Activated T-cell treated with anti-CD3 and anti-CD28 coated beads, Interleukin-2, amount 50 U/mL, for 1 hour (primary cell): ENCODE measurements around the gene DPP6.

Experiments used
- DNase-seq: peaks from one replicate; pipeline ENCODE4 v3.0.0-alpha.2; 2020

Gene DPP6

DNA sequence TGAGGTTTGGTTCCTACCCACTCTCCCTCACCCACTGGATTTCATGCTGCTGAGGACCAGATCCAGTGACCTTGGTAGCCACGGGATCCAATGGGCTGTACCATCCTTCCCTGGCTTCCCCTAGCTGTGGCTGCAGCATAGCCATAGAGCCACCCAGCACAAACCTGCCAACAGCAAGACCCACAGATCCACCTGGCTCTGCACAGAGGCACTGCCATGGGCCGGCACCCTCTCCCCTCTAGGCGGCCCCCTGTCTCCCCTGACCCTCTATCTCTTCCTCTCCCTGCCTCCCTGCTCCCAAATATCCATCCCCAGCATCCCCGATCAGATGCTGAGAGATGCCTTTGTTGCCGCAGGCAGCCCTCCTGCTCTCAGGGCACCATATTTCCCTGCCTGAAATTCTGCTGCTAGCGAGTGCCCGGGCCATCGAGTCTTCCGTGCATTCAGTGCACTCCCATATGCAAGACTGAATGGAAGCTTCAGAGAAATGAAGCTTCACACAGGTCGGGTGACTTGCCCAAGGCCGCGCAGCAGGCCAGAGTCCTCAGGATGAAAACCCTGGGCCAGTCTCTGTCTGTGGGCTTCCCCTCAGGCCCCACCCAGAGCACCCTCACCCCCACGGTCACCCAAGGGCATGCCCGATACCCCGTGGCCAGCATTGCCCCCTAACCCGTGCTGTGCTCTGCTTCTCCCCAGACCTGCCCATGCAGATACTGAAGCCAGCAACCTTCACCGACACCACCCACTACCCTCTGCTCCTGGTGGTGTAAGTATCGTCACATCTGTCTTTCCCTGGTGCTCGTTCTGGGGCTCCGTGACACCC, 819.9 kb downstream of the DPP6 start:
- DNase-seq, result no peak

DNA sequence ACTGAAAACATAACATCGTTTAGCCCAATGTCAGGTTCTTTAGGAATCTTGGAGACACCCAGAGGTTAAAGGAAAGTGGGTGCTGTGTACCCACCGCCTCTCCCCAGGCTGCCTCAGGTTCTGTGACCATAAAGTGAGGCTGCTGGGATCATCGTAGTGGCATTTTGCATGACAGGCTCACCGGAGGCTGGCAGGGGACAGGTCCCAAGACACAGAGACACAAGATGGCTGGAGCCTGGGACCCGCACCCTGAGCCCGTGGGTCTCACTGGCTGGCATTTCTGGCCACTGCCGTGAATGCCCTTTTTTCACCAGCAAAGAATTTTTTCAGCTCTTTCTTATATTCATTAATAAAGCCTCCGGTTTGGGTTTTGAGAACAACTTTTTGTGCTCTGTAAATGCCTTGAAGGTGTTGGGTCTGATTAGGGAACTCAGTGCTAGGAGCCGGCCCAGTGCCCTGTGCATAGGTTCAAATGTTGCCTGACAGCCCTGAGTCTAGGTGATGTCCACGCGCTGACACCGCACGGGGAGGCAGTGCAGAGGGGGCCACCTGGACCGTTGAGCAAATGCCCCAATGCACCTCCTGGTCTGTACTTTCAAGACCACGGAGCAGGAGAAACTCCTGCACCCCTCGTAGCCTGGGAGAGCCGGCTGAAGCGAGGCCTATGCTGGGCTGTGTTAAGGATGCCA, 820.8 kb downstream of the DPP6 start:
- no peak for DNase-seq

DNA sequence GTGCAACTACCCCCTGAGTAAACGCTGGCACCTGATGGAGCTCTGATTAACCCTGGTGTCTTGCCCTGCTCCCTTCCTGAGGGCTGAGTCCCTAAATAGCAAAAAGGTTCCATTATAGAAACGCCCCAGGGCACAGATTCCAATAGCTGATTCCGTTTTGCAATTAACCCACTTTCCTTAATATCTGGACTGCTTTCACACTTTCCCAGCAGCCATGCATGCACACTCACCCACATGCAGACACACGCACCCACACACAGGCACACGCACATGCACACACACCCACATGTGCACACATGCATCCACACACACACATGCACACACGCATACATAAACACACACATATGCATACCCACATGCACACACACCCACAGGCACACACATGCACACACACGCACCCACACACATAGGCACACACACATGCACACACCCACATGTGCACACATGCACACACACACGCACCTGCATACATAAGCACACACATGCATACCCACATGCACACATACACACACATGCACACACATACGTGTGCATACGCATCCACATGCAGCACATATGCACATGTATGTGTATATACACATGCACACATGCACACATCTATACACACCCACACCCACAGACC, 821.4 kb downstream of the DPP6 start:
- DNase-seq, result no peak

DNA sequence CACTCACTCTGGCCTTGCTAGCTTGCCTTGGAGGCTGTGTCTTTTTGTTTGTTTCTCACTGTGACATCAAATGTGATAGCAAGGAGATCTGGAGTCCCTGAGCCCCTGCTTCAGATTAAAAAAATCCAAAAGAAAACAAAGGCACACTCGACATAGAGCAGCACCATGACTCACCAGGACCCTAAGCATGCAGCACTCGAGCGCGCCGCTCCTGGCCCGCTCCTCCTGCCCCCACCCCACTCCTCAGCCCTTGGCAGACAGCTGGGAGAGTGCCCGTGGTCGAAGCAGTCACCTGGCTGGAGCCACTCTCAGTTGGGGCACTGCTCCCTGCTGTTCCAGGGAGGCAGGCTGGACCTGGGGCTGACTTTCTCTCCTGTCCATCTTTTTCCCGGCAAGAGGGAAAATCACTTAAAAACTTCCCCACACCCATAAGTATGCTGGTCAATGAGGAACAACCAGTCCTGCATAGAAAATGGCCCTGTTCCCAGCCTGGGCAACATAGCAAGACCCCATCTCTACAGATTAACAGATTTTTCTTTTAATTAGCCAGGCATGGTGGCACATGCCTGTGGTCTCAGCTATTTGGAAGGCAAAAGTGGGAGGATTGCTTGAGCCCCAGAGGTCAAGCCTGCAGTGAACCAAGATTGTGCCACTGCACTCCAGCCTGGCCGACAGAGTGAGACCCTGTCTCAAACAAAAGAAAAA, 822.4 kb downstream of the DPP6 start:
- DNase-seq, result no peak

DNA sequence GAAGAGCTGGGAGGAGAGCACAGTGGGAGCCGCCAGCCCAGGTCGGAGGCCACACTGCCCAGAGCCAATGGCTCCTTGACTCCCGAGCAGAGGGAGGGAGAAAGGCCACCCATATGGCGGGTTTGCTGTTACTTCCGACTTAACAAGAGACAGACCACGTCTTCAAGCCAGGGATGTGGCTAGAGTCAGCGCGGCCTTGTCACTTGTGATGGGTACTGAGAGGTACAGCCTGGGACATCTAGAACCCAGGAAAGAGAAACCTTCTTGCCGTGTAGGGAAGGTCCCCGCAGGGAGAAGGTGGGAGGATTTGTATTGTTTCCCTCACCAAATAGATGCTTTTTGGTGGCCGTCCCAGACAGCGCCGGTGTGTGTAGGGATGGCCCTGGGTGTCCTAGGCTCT, 823.1 kb downstream of the DPP6 start:
- no peak for DNase-seq

DNA sequence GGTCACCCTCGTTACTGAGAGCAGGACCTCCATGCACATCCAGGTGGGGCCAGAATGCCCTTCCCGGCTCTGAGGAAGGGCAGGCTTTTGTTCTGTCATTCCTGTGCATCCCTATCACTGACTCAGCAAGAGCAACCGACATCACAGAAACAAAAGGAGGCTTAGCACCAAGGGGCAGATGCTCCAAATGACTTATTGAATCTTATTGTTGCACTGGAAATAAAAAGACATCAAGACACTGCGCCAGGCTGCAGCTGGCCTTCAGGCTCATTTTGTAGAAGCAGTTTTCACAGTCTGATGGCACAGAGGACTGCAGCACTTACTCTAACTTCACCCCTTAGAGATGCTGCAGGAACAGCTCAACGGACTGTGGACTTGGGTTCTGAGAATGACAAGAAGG, 824.3 kb downstream of the DPP6 start:
- no peak for DNase-seq

DNA sequence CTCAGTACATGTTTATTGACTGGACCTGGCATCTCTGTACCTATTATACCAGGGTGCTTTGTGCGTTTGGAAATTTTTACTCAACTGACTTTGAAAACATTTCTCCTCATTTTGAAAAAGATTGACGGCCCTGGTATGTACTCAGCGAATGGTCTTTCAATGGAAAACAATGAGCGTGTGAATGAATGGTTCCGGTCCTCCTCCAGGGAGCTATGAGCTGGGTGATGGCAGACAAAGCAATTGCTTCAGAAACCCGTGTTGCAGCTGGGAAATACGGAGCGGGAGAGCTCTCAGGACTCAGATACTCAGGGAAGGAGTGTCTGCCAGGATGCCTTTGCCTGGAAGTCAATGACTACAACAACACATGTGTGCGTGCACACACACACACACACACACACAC, 824.8 kb downstream of the DPP6 start:
- DNase-seq, result no peak

DNA sequence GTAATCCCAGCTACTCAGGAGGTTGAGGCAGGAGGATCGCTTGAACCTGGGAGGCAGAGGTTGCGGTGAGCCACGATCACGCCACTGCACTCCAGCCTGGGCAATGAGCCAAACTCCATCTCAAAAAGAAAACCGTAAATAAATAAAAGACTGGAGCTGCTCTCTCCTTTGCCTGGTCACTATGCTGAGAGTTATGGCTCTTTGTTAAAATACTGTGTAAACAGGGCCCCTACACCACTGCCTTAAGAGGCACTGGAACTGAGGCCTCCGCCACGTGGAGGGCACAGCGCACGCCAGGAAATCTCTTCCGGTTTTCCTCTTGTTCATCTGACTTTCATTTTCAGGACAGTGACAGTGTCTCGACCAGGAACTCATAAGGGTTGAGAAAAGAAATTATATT, 827.4 kb downstream of the DPP6 start:
- DNase-seq, result no peak

DNA sequence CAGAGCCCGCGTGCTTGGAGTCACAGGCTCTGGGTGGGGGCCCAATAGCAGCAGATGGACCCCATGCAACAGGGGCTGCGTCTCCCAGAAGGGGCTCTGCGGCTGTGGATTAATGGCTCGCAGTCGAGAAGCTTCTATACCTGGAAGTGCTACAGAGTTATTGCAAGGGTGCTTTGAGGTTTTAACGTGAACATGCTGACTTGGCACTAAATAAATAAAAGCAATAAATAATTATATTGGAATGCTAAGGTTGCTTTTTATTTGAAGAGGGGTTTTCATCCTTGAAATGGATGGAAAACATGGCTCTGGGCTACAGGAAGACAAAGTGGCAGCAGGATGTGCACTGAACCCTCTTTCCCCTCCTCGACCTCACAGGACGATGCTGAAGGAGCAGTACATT, 828.3 kb downstream of the DPP6 start:
- DNase-seq, result no peak

DNA sequence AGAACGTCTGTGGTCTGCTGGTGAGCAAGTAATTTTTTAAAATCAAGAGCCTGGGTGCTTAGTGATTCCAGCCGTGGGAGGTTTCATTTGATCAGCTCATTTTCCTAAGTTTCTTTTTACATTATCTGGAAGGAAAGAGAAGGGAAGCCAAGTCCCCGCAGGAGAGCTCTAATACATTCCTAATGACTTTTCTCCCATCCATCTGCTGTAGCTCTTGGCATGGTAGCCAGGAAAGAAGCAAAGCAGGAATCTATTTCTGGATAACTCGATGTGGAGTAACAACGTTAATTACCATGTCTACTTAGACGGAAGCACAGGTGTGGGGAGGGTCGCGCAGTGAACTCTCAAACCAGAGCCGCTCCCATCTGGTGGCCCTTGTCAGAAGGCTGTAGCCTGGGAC, 828.8 kb downstream of the DPP6 start:
- no peak for DNase-seq

DNA sequence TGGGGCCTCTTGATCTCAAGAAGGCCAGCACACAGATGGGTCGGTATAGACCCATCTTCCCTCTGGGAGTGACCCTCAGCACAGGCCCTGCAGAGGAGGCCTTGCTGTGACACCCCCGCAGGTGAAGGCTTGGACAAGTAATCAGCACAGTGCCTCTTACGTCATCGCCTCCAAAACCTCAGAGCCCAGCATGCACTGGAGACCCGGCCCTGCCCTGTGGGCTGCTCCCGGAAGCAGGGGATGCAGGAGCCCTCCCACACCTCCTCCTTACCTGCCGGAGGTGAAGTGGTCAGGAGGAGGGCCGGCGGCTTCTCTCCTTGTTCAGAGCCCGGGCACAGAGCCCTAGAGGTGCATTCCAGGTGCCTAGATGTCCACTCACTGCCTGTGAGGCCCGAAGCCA, 829.3 kb downstream of the DPP6 start:
- no peak for DNase-seq

DNA sequence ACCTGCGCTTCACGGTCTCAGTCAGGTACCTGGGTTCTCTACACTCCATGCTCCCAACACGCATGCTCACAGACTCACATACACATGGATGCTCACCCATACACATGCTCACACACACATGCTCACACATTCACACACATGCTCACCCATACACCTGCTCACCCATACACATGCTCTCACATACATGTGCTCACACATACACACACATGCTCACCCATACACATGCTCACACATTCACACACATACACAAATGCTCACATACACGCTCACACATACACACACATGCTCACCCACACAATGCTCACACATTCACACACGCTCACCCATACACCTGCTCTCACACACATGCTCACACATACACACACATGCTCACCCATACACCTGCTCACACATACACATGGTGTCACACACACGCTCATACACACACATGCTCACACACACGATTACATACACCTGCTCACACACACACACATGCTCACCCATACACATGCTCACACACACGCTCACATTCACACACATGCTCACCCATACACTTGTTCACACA, 830.8 kb downstream of the DPP6 start:
- DNase-seq, result no peak

DNA sequence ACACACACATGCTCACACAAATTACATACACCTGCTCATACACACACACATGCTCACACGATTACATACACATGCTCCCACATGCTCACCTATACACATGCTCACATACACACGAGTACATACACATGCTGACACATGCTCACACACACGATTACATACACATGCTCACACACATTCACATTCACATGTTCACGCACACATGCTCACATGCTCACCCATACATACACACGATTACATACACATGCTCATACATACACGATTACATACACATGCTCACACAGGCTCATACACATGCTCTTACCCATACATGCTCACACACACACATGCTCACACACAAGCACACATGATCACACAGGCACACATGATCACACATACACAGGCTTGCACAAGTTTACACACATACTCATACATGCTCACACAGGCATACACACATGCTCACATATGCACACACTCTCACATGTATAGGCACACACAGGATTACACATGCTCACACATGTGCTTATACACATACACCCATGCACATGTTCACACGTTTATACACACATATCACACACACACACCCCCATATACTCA, 832.2 kb downstream of the DPP6 start:
- no peak for DNase-seq

DNA sequence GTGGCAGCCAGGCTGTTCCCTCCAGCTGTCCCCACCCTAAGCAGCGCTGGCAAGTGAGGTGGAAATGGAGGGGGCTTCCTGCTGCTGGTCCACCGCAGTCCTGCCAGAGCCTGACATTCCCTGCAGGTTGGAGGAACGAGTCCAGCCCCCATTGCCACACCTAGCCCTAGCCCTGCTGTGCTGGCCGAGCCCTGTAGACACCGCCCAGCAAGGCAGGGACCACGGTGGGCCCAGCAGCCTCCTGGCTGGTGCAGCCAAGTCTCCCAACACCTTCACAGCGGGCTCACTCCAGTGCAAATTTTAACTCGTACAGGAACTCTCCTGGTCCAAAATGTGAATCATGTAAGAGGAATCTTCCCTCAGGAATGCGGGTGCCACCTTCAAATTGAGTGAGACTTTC, 834.4 kb downstream of the DPP6 start:
- DNase-seq, result no peak

DNA sequence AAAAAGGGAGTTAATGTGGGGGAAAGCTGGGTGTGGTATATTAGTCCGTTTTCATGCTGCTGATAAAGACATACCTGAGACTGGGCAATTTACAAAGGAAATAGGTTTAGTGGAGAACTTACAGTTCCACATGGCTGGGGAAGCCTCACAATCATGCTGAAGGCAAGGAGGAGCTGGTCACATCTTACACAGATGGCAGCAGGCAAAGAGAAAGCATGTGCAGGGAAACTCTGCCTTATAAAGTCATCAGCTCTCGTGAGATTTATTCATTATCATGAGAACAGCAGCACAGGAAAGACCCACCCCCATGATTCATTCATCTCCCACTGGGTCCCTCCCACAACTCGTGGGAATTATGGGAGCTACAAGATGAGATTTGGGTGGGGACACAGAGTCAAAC, 836.5 kb downstream of the DPP6 start:
- DNase-seq, result no peak

DNA sequence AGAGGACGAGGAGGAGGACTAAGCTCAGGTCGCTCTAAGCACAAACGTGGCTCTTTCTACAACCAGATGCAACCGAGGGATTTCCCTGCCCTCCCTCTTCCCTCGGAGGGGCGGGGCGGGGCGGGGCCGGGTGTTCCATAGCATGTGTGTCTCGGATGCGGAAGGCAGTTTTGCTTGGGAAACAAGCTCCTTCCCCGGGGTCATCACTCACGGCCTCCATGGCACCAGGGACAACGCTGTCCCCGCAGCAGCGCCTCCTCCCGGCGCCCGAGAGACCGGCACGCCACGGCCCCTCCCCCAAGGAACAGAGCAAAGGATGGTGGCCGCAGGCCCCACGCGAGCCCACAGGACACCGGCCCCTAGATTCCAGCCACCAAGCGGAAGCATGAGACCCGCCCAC, 840.3 kb downstream of the DPP6 start:
- no peak for DNase-seq

DNA sequence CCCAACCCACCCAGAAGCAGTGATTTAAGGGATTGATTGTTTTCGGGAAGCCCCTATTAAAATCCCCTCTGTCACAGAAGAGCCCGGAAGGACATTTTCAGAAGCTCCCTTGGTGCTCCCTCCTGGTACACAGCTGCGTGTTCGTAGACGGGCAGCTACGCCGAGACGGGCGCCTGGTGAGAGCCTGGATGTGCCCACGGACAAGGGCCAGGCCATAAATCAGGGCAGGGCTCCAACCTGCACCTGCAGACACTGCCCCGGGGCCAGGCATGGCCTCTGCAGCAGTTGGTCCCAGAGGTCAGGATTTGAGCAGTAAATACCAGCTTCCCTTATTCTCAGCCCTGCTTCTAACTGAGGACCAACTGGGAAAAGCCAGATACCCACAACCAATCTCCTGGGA, 843.9 kb downstream of the DPP6 start:
- no peak for DNase-seq

DNA sequence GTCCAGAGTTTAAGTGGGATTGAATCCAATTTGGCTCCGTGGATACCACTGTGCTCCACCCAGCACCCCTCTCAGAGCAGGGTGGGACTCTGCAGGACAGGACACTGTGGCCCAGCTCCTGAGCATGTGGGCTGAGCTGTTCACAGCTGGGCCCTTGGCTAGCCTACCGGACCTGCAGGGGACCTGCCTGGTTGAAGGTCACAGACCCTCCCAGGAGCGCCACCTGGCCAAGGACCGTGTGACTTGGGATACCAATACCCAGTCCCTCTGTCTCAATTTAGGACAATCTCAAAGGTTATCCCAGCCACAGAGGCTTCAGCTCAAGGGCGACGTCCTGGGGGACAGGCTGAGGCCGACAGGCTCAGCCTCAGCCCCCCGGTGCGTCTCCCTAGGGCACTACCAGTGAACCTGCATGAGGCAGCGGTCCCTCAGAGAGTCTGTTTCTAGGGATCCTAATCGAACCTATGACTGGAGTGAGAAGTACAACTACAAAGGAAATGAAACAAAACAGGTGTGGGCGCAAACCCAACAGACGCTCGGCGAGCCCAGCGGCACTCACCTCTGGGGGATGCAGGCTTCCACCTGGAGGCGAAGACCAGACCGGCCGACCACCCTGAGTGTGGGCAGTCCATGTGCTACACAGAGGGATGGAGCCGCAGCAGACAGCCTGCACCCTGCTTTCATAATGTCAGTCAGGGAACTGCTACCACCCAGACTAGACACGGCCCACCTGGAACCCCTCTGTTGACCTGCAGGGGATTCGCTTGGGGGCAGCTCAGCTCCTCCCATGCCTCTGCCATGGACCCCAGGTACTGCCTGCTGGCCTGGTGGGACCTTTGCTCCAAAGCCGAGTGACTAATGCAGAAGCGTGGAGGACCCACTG, 847.0 kb downstream of the DPP6 start:
- no peak for DNase-seq

DNA sequence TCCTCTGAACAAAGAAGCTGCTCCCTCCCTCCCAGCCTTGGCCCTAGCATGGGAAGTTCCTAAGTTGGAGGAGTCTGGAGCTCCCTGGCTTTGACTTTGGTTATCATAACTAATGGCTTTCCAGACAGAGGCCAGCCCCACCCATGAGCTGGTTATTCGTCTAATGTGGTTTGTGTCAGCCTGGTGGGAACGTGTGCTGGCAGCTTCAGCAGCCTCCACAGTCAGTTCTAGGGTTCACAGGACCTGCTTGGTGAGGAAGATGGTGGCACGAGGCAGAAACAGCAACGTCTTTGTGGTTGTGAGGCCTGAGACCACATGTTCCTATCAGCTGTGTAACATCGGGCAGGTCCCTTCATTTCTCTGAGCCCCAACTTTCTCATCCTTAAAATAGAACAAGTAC, 847.7 kb downstream of the DPP6 start:
- no peak for DNase-seq

DNA sequence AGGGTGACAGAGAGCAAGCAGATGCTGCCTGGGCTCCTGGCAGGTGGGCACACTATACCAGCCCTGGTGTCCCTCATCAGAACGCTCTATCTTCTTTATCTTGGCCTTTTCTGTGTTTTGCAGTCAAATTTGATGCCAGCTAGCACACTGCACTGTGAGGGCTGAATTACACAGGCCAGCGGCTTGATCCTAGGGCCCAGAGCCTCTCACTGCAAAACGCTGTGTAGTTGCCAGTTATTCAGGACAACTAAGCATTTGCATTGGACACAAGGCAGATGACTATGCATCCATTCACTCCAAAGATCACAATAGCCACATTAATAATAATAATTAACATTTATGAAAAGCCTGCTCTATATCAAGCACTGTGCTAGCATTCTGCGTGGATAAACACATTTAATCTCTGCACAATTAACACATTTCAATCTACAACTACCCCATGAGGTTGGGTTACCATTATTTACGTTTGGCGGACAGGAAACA, 850.4 kb downstream of the DPP6 start:
- DNase-seq, result no peak

DNA sequence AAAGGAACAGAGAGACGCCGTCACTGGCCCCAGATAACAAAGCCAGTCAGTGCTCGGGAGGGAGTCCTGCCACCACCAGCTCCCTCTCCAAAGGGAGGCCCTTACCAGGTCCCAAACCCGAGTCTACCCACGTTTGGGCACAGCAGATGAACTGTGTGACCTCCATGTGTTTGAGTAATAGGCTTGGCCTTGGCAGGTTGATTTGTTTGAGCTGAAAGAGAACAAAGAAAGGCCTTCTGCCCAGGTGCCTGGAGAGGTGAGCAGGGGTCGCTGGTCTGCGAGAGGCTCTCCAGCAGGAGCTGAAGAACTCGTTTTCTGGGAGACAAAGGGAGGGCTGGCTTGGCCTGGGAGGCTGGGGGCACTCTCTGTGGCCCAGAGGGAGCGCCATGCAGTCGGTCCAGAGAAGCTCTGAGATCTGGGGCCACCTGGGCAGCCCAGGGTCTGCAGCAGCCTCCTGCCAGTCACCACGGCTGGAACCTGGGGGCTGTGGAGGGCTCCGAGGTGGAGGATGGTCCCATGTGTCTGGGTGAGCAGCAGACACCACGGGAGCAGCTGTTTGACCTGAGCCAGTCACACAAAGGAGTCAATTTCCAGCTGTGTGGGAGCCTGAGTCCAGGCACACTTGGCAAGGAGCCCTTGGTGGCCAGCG, 851.0 kb downstream of the DPP6 start:
- DNase-seq, result no peak
